ENCODE data around the gene STMN3.
"Not testable (repeated sequence)": the region's sequence is repeated elsewhere in the genome, so short reads cannot be mapped to it uniquely, and the experiment has no call there.

STMN3 gene

DNA sequence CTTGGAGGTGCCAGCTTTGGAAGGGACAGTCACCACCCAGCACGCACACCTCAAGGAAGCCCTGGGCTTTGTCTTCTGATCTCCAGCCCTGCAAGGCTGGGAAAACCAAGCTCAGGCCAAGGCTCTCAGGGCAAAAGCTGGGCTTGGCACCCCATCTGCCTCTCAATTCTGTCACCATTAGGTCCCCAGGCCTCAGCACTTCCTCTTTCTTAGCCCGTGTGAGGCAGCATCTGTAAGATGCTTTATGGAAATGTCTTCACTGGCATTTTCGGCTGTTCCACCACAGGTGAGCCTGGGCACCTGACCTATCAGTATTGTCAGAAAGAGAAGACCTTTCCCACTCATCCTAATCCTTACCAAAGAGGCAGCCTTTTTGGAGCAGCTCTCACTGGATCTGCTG, 50.9 kb downstream of the STMN3 start:
- DNase-seq, result no peak

DNA sequence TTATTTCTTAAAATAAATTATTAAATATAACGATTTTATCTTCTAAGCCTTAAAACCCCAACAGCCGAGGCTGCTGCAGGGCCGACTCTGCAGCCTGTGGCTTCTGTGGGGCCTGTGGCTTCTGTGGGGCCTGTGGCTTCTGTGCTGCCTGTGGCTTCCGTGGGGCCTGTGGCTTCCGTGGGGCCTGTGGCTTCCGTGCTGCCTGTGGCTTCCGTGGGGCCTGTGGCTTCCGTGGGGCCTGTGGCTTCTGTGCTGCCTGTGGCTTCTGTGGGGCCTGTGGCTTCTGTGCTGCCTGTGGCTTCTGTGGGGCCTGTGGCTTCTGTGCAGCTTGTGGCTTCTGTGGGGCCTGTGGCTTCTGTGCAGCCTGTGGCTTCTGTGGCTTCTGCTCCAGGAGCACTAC, 51.5 kb downstream of the STMN3 start:
- DNase-seq, result not testable (repeated sequence)

DNA sequence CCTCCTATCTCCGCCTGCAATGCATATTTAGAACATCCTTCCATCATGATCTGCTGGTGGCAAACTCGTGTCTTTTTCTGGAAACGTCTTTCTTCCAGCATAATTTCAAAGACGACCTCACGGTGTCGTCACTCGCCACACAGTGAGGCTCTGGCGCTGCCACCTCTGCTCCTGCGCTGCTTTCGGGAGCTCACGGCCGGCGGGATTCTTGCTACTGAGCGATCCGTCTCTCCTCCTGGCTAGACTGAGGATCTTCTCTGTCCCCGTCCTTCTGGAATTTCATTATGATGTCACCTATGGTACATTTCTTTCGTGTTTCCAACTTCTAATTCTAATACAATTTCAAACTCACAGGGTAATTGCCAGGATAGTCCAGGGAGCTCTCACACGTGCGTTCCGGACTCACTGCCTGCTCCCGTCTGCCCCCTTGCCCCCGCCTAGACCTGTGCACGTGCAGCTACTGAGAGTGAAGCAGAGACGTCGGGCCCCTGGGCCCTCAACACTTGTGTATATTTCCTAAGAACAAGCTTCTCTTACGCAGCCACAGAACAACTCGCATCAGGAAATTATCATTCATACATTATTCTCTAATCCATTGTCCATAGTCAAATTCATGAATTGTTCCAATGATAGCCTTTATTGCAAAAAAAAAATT, 53.7 kb downstream of the STMN3 start:
- no peak for DNase-seq

DNA sequence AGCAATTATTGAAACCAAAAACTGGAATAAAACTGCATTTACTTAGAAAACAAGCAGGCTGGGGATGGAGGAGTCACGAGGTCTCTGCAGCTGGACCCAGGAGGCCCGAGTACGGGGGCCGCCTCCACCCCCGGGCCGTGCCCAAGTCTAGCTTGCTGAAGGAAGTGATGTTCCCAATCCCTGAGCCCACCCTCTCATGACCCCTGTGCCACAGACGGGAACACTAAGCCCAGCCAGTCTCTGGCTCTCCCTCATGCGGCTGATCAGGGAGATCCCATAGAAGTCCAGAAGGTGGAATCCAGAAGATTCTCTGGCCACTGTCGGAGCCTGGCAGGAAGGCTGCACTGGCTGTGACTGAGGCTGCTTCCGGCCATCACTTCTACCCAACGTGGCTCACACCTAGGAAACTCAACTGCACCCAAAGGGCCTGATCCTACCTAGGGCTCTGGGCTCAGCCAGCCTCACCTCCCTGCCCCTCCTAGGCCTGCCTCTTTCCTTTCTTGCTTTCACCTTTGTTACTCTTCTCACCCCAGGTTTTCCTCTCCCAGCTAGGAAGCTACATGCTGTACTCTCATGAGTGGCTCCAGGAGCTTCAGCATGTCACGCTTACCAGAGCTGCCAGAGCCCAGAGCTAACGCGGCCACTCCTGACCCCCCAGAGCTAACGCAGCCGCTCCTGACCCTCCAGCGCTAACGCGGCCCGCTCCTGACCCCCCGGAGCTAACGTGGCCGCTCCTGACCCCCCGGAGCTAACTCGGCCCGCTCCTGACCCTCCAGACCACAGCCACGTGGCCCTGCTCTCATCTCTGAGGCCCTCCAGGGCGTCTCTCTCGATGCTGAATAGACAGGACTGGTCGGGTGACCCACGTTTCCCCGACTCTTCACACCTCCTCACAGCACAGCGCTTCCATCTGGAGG, 54.5 kb downstream of the STMN3 start:
- no peak for DNase-seq

DNA sequence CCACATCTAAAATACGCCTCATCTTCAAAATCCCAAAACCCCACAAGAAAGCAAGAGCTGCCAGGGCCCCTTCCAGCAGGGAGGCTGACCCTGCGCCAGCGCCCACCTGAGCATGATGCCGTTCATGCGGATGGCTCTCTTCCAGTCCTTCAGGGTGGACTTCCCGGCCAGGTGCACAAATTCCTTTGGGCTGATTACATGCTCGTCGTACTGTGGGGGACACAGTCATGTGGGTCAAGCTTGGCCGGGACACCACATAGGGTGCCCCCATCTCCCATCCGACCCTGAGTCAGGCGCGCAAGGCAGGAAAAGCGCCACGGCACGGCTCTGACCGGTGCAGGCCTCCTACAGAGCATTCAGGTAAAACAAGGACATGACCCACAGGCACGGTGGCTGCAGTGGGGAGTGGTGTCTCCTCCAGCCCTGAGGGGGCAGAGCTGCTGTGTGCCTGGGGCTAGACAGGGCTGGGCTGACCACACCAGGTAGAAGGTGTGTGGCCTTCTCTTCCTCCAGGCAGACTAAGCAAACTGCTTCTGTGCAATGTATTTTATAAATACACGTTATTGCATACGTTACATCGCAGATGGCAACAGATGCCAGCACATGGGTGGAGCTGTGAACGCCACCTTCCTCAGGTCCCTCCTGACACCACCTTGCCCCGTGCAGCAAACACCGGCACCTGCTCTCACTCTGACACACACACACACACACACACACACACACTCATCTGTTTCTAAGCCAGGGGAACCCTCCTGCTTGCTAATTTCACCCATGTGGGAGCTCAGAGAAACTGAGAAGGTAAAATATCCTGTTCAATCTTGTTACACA, 55.4 kb downstream of the STMN3 start:
- no peak for DNase-seq

DNA sequence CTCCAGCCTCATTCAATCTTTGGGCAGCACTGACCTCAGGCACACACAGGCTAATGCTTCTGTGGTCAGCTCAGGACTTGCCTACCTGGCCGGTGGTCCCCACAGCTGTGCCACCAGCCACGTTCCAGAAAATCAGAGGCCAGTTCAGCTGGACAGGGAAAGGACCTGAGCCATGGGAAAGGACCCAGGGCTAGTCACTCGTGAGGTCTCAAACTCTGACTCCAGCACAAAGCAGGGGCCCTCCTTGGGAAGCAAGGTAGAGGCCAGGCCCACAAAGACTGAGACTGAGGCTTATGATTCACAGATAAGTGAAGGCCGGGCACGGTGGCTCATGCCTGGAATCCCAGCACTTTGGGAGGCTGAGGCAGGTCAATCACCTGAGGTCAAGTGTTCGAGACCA, 56.8 kb downstream of the STMN3 start:
- no peak for DNase-seq

DNA sequence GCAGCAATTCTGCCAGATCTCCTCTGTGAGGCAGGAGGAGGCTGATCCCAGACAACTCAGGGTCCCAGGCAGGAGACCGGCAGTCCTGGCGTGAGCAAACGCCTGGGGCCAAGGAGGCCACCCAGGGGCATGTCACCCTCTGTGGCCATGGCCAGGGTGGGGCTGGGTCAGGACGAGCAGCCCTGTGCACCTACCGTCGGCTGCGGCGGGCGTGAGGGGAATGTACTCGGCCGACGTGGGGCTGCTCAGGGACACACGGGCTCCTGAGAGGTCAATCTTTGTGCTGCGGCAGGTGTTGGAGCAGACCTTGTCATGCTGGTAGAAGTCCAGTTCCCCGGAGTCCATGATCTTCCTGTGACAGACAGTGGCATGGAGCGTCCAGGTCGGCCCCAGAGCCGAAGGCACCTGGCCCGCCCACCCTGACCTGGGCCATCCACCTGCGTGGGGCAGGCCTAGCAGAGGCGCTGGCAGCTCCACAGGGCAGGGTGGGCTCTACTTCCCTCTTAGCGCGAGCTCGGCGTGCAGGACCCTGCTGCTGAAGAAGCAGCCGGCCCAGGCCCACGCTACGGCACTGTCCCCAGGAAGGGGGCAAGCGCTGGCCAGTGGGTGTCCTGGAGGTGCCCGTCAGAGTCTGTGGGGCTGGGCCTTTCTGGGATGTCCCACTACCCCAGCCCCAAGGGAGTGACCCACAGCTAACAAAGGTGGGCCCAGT, 57.7 kb downstream of the STMN3 start:
- DNase-seq, result no peak

DNA sequence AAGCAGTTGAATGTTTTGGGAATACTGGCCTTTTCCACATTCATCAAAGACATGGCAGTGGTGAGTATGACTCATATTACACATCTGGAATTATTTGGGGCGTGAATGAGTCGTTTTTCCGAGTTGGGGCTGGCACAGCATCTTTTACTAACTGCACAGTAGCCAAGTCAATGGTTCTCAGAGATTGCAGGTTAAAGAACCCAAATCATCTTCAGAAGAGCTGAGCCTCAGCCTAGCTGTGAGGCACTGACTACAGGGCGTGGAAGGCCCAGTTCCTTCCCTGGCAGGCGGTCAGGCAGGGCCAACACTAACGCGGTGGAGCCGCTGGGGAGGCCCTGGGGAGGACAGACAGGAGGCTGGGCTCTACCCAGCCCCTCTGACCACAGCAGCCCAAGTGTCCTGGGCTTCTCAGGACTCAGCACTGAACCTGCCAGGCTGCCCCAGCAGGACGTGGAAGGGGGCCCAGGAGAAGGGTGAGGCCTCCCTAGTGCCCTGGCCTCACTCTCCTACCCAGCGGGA, 59.1 kb downstream of the STMN3 start:
- no peak for DNase-seq

DNA sequence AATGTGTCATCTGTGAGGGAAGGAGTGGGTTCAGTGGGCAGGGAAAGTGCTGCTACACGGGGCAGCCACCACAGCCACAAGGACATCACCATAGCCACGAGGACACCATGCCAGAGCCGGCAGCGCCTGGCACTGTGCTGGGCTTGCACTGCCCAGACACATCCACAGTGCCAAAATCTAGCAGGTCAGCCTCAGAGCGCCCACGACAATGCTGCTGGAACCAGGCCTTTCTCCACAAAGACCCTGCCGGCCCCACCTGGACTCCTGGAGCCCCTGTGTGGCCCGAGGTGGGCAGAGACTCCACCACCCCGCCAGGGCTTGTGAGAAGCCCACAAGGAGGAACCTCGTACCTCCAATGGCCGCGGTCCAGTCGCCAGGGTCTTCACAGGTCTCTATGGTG, 60.6 kb downstream of the STMN3 start:
- no peak for DNase-seq

DNA sequence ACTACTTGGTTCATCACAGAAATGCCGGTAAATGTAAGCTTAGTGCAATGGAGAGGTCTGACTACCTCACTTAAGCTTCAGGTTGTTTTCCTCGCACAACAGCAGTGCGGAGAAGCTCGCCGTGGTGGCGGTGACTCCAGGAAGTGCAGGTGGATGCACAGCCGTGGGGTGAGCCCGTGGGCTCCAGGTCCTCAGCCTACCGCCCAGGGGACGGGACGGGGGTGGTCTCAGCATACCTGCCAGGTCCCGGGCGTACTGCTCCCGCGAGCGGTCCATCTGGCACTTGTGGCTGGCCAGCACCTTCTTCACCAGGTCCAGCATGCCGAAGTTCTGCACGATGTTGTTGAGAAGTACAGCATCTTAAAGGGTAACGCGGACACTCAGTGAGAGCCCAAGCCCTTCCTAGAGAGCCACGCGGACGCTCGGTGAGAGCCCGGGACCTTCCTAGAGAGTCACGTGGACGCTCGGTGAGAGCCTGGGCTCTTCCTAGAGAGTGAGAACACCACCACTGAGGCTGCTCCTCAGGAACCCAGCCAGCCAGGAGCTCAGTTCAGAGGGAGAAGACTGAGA, 61.4 kb downstream of the STMN3 start:
- no peak for DNase-seq

DNA sequence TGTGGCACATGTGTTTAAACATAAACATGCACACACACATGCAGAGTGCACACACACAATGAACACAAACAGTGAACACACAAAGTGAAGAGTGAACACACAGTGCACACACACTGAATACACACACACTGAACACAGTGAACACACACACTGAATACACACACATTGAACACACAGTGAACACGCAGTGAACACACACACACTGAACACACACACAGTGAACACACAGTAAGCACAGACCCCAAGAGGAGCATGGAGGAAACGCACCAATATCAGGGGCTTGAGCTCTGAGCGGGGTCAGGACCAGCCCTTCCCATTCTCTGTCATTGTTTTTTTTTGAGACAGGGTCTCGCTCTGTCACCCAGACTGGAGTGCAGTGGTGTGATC, 62.1 kb downstream of the STMN3 start:
- DNase-seq, result no peak

DNA sequence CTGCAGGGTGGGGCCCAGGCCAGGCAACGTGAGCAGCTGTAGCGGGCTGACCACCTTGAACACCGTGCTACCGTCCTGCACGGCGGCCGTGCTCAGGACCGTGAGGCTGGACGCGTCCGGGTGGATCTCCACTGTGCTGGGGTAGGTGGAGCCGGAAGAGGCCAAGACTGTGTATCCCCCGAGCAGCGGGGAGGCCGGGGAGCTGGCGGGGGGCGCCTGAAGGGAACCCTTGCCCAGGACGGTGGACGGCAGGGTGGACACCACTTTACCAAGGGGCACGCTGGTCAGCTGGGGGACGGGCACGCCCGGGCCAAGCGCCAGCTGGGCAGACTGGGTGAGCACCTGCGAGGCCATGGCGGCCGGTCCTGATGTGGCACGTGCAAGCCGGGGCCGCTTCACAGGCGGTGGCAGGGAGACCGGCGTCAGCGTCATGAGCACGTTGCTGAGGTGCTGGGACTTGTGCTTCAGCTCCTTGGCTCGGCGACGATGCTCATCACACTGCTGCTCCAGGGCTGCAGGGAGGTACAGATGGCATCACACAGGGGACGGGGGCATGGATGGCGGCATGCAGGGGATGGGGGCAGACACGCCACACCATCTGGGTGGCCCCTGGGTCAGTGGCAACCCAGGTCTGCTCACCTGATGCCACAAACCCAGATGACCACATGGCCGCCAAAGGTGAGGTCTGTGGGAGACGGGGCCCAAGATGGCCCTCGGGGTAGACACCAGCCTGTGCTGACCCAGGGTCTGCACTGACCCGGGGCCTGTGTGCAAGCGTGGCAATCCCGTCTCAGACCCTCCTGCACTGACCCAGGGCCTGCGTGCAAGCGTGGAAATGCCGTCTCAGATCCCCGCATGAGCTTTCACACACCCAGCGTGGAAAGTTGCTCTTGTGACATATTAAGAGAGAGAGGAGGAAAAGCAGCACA, 62.7 kb downstream of the STMN3 start:
- no peak for DNase-seq
